HG03064 (cell line): ENCODE data around the gene SPAG7.
A peak's percentile ranks its signal among the peaks of the same experiment; 100 is the strongest.

Experiments used
- ATAC-seq: cut with Tn5 transposase; IDR thresholded peaks from one replicate; pipeline ENCODE4 v1.9.1; 2021; ENCODE audit warnings: low read depth; ENCODE audit not compliant: unreplicated experiment

SPAG7 gene, protein sequence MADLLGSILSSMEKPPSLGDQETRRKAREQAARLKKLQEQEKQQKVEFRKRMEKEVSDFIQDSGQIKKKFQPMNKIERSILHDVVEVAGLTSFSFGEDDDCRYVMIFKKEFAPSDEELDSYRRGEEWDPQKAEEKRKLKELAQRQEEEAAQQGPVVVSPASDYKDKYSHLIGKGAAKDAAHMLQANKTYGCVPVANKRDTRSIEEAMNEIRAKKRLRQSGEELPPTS

DNA sequence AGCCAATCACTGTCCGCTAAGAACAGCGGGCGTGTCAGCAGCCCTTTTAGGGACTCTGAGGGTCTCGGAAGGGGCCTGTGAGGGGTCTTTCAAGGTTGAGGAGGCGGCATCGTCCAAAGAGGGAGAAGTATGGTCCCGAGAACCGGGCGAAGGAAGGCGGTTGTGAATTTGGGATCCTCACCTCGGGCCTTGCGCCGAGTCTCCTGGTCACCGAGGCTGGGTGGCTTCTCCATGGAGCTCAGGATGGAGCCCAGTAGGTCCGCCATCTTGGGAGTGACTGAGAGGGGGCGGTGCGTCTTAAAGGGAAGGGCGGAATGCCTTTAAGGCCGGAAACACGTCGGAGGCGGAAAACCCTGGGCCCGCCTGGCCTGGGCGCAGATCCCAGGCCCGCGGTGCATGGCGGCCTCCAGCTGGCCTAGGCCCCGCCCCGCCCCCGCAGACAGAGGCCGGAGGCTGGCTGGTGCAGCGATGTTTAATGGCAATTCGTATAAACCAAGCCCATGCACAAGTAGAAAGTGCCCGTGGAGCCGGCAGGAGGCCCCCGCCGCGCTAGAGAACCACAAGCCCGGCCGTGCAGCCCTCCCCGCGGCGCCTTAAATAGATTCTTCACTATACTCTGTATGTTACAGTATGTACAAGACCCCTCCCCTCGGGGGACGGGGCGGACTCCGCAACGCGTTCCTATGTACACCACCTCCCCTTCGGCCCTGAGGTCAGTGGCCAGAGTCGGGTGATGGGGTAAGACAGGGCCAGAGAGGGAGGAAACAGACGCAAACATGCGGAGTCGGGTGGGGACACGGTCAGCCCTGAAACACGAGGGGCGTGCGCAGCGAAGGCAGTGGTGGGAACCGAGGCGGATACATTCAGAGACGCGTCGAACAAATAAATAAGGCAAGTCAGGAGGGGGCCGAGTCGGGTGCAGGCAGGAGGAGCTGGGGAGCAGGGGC lies at the start of gene SPAG7:
TSS of gene SPAG7 (minus strand) at position 279 of the 947 bp plus-strand sequence. CDS start at position 266, 13 bp downstream.
- peak; percentile 53 for ATAC-seq

DNA sequence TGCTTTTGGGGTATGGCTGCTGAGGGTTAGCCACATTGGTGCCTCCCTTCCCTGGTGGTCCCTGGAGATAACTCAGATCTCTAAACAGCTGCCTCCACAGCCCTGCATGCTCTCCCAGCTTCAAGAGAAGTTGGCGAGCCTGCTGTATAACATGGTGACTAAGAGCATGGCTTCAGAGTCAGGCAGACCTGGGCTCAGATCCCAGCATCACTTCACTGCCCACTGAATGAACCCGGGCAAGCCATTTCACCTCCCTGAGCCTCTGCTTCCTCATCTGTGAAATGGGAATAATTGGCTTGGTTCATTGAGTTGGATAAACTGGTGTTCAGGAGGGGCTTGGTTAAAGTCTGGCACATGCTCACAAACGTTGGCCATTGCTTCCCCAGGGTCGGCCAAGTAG lies 46.7 kb upstream of the SPAG7 start:
- ATAC-seq = no peak

DNA sequence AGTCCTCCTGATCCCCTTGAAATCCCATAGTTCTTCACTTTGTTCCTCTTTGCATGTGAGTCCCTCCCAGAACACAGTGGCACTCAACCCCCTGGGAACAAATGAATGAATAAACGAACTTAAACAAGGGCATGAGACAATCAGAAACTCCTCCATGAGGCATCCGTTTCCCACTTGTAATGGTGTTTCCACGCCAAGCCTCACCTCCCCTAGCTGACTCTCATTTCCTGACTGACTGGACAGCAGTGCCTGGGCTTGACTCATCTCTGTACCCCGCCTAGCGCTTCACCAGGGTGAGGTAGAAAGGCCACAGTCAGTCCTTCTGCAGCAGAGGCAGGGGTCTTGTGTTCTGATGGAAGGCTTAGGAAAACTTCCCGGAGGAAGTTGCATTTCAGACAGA lies 44.3 kb upstream of the SPAG7 start:
- ATAC-seq = no peak

DNA sequence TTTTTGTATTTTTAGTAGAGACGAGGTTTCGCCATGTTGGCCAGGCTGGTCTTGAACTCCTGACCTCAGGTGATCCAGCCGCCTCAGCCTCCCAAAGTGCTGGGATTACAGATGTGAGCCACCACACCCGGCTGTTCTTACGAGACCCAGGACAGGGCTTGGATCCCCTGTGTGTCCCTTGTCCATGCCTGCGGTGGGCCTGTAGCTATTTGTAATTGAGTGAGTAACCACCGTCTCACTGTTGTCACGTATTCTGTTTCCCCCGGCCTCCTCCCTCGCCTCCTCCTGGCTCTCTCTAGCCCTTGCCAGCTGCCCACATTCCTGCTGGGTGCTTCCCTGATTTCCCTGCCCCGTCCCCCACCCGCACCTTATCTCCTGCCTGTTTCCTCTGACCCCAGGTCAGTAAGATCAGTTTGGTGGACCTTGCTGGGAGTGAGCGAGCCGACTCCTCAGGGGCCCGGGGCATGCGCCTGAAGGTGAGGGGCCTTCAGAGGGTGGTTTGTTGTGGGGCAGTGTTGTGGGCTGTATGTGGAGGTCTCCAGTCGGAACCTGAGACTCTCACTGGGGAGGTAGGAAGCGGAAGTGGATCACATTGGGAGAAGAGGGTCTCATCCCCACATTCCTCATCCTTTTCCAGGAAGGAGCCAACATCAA lies 35.7 kb upstream of the SPAG7 start:
- ATAC-seq = no peak

DNA sequence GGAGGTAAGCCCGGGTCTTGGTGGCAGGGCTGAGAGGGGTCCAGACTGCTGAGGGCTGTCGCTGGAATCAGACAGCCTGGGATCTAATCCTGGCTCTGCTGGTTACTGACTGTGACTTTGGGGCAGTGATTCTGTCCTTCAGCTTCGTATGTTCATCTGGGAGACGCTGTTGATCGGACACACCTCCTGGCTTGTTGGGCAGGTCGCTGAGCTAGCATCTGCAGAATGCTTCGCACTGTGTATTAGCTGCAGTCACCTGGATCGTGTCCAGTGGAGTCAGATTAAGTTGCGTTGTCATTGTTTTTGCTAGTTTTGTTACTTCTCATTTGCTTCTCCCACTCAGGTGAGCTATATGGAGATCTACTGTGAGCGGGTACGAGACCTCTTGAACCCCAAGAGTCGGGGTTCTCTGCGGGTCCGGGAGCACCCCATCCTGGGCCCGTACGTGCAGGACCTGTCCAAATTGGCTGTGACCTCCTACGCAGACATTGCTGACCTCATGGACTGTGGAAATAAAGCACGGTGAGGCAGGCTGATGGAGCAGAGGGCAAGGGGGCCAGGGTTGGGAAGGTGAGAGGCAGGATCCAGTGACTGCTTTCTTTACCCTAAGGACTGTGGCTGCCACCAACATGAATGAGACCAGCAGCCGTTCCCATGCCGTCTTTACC lies 34.6 kb upstream of the SPAG7 start:
- no peak for ATAC-seq

DNA sequence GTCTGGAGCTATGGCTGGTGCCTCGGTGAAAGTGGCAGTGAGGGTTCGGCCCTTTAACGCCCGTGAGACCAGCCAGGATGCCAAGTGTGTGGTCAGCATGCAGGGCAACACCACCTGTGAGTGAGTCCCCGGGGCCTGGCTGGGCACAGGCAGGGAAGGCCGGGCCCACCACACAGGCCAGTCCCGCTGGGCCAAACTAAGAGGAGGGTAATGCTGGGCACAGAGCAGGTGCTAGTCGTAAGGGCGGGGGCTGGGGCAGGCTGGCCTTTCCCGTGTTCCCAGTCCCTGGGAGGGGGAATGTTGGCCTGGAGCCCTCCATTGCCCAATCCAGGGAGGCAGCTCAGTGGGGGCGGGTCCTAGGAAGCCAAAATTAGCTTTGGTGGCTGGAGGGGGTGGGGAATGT lies 32.6 kb upstream of the SPAG7 start:
- no peak for ATAC-seq

DNA sequence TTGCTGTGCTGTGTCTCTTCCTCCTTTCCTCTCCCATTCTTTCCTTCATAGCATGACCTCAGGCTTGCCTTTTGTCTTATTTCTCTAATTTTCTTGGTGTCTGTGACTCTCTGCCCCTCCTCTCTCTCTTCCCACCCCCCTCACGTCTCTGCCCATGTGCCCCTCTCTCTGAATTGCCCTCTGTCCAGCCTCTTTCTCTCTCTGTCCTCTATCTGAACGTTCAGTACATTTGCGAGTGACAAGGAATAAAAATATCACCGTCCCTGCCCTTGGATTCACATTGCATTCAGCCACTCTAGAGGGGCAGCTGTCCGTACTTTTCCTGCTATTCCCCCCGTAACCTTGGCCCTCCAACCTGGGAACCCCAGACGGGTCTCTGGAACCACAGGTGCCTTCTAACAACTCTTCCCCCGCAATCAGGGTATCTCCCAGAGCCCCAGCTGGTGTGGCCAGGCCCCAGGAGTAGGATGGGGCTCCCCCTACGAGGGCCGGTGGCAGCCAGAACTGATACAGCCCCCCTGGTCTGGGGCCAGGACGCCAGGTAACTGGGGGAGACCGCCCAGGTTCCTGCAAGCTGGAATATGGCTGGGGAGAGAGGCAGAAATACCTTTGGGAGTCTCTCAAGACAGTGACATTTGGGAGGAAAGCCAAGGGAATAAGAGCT lies 31.9 kb upstream of the SPAG7 start:
- ATAC-seq = no peak

DNA sequence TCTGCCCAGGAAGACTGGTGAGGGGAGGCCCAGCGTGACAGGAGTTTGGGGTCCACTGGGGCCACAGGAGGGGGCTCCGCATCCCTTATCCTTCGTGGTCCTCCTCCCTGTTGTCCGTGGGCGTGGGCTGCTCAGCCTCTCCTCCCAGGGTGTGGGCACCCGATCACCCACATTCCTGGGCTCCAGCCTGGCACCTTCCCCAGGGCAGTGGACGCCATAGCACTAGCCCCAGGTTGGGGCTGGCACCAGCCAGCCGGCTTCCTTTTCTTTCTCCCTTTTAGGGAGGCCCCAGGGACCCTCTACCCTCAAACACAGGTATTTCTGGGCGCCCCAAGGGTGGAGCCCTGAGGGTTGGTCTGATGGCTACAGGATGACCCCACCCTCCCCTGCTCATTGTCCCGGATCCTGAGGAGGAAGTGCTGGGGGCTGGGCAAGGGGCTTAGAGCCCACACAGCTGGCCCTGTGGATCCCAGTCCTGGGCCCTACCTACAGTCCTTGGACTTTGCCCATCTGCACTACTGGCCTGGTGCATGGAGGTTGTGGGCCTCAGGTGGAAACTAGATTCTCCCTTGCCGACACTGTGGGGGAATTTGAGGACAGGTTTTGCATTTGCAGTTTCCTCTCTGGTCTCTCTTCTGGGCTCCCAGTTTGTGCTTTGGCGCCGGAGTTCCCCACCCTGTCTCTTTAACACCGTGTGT lies 31.3 kb upstream of the SPAG7 start:
- no peak for ATAC-seq

DNA sequence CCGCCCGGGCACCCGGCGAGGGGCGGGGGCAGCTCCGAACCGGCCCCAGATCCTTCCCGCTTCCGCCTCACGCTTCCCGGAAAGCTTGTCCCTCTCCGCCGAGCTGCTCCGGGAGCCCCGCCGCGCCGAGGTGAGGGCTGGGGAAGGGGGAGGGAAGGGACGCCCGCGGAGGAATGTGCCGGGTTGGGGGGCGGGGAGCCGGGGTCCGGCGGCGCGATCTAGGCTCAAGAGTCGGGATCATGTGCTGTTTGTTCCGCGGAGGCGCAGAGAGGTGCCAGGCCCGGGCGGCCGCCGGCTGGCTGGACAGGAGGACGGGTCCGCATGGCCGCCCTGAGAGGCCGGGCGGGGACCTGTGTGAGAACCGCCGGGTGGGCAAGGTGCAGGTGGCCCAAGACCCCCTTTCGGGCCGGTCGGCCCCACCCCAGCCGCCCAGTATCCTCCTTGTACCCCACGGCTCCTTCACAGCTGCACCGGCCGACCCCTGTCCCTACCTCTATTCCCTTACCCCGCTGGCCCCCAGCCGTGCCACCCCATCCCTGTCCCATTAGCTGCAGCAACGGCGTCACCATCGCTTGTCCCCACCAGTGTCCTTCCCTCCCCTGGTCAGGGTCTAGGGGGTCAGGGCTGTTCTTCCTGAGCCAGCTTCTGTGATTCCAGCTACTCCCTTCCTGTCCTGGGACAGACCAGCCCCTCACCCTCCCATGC lies 30.6 kb upstream of the SPAG7 start:
- no peak for ATAC-seq

DNA sequence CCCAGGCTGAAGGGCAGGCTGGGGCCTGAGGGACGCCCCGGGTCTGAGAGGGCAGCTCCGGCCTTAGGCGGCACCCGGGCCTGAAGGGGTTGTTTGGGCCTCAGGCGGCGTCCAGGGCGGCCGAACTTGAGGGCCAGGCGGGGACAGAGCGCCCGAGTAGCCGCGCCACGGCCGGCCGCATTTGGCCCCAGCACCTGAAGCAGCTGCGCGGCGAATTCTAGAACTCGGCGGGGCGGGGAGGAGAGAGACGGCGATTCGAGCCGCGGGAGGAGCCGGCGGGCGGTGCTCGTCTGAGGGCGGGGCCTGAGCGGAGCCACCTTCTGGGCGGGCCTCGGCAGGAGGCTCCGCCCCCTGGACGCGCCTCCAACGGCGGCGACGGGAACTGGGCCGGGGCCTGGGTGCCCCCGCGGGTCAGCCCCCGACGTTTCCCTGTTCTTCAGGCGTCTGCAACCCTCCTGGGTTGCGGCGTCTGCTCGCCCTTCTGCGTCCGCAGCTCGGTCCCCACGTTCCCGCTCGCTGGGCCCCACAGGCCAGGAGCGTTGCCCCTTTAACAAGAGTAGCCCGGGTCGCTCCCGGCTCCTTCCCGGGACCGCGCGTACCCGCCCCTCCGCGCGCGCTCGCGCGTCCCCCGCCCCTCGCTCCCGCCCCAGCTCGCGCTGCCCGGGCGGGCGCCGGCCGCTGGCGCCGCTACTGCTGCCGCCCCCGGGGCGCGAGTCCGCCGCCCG lies 29.8 kb upstream of the SPAG7 start, which contains the start of the genes INCA1 and KIF1C:
TSS of gene INCA1 (minus strand) at position 221 of the 725 bp plus-strand sequence. CDS start 3,085 bp downstream, outside the sequence.
TSS of gene KIF1C (plus strand) at position 649 of the 725 bp plus-strand sequence. CDS start 2,297 bp downstream, outside the sequence.
- ATAC-seq = peak; percentile 70

DNA sequence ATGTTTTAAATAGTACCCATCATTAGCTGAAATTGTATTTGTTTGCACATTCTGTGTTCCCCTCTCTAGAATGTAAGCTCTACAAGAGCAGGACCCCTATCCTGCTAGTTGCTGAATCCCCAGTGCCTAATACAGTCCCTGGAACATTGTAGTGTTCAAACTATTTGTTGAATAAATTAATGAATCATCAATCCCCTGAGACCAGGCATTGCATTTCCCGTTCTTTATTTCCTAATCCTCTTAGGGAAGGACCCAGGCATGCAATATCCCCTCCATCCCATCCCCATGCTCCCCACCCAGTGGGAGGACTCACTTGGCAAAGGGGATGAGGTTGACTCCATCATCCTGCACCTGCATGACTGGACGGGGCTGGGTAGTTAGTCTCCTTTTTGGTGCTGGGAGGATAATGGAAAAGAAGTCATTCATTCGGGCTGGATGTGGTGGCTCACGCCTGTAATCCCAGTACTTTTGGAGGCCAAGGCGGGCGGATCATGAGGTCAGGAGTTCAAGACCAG lies 26.5 kb upstream of the SPAG7 start:
- no peak for ATAC-seq

DNA sequence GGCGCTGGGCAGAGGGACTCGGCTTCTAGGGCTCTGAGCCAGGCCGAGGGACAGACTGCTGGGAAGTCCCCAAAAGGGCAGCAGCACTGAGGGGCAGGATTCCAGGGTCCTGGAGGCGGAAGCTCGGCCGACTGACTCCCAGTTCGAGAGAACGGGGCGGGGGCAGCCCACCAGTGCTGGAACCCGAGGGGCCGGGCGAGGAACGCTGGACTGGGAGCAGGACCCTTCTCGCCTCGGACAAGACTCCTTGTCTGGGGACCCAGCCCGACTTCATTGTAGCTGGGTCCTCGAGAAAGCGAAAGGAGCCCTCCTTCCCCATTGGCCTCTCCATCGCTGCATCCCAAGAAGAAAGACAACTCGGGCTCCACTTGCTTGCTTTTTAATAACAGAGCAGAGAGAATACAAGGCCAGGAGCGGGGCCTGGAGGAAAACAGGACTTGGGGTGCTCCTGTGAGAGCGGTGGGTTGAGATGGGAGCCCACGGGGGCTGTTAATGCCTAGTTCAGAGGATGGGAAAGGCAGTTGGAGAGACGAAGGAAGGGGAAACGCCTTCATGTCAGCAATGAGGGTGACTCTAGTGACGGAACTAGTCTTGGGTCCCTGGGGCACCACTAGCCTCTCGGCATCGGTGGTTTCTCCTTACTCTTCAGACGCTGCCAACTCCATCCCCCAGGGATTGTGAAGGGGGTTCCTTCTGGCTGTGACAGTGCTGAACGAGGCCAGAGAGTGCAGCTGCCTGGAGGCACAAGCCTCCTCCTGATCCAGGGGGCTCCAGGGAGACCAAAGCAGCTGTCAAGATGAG lies 20.4 kb upstream of the SPAG7 start:
- no peak for ATAC-seq

DNA sequence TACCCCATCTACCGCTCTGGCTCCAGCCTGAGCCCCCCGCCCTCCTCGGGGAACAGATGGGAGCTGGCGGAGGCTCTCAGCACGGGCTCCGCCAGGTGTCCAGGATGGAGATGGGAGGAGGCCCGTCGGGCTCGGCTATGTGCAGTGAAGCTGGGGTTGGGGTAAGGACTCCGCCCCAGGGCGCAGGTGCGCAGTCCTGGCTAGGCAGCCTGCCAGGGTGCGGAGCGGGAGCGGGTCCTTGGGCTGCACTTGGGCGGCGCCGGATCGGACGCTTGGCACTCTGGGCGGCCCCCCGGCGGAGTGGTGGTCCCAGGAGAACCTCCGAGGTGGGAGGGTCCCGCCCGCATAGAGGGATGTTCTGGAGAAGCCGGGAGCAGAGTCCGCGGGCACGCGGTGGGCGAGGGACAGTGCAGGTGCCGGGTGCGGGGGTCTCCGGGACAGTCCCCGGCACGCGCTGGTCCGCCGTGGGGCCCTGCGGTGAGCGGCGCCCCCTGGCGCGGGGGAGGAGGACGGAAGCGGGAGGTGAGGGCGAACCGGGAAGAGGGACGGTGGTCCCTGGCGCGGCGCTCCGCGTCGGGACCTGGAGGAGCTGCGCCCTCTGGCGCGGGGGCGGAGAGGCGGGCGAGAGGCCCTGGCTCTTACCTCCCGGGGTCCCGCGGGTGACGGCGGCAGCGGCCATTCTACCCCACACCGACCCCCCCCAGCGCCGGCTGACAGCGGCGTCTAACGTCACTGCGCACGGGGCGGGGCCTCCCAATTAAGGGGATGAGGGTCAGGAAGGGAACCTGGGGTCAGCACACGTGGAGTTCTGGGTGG lies 19.5 kb upstream of the SPAG7 start, which contains the start of gene CAMTA2:
TSS of gene CAMTA2 (minus strand) at position 725 of the 816 bp plus-strand sequence. CDS start 1,453 bp downstream, outside the sequence.
- peak; percentile 59 for ATAC-seq

DNA sequence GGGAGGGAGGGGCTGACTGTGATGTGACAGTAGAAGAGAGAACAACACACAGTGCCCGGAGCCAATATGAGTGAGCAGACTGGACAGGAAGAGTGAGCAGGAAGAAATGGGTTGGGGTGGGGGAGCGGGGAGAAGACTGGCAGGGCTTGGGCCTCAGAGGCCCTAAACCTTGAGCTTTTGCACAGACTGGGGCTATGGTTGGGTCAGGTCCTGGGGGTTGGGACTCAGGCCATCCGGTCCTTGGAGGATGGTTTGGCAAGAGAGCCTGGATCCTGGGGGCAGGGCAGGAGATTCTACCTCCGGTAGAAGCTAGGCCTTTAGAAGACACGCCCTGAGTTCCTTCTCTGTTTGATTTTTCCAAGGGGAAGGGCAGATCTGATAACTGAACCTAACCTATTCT lies 18.8 kb upstream of the SPAG7 start:
- ATAC-seq = no peak

DNA sequence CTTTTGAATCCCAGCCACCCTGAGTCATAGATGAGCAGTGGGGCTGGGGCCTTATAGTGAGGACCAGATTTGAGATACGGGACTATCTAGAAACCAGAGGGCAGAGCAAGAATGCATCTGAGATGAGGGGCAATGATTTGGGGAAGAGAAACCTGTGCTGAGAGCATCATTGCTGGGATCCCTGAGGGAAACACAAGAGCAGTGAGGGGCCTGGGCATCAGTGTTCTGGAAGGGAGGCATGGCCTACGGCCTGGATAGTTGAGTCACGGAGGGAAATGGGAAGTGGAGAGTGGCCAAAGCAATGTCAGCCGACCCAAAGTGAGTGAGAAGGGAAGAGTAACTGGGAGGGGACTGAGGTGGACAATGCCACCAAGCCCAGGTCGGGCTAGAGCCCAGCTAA lies 14.7 kb upstream of the SPAG7 start:
- no peak for ATAC-seq

DNA sequence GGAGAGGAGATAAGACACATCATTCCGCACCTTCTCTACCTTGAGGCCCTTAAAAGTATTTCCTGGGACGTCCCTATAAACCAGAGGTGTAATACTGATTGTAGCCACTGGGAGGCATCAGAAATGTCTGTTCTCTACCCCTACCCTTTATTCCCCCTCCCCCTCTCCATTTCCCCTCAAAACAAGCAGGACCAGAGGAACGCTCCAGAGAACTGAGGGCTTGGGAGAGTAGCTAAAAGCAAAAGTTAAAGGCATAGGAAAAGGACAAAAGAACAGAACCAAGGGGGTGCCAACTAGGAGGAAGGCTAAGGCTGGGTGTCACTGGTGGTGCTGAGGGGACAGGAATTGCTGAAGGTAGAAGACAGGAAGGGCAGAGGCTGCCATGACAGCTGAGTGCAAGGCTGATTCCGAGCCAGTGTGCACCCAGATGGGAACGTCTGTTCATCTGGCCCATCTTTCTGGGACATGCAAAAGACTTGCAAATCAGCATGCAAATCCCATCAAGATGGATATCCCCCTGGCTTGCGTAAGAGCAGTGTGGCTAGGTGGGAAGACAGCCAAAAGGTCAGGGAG lies 13.1 kb upstream of the SPAG7 start:
- ATAC-seq = no peak
